Adipose tissue (tissue), 3 donors: Measurements from ENCODE around the gene ATG4C. TPM values are rescaled to one million over a fixed set of nuclear protein-coding genes. Genes with fewer than 3 reads are reported as not detected.

Source experiments
- H3K27ac ChIP-seq: one replicate; pipeline ENCODE4 v1.5.1; 2013; ENCODE audit warnings: low read depth, low read length
- WGBS, 3 donors: extraction: QIAGEN DNeasy Blood & Tissue Kit; methylation state at CpG; one replicate each; pipeline ENCODE4 v1.1.7; 2013; 5-methylcytosine and 5-hydroxymethylcytosine counted together
- polyA plus RNA-seq, 3 donors: library from polyadenylated mRNA; stranded (reverse); fragments of 200-250 nt; gene quantifications; one replicate each; pipeline ENCODE4 v1.2.3, GENCODE V29; 2013
- donor health status: healthy with polysubstance abuse.
- donor health status: Bipolar disorder and iron deficiency.
- donor health status: healthy.

The ATG4C gene
- polyA plus RNA-seq, 3 donors: 2.0 to 10.2 (median 5.3) TPM

DNA sequence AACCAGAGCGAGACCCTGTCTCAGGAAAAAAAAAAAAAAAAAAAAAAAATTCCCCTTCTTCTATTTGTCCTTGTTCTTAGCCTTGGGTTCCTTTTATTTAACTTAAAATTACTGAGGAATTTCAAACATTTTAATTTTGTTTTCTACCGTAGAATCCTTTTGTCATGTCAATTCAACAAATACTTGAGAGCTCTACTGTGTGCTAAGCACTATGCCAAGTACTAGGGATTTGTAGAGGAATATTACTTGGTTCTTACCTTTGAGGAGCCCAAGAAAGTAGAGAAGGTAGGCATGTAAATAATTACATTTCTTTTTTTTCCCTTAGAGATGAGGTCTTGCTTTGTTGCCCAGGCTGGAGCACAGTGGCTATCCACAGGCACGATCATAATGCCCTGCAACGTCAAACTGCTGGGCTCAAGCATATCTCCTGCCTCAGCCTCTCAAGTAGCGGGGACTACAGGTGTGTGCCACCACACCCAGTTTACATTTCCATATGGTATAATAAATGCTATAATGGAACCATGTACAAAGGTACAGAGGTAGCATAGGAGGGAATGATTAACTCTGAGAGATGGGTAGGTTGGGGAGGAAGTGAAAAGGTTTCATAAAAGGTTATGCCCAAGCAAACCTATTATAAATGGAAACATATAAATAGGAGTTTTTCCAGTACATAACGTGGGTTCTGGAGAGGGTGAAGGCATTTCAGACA lies 104.0 kb downstream of the ATG4C start:
- WGBS, 3 donors: 79 to 88% (median 85%) methylated on average over 6 of the region's 6 CpGs
- H3K27ac ChIP-seq: no peak overlapping the region

DNA sequence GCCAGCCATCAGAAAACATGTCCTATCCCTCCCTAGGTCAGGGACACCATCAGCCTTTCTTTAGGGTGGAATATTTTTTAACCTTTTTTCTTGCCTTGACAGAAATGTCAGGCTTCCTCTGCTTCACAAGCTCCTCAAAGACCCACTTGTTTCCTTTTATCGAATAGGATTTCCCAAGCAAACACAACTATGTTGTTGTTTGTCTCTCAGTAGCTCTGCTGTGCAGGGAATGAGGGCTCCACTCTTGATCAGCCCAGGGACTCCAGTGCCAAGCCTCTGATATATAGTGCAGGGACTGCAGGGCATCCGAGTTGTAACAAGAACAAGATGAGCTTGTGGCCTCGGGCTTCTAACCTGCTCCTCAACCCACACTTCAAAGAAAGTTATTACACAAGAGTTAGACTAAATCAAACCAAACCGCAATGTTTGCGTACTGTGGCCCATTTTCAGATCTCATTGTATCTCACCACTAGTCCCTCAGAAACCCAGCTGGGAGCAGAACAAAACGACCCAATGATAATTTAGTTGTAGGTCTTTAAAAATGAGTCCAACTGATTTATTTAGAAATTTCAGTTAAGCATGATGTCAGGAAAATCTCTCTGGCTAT lies 108.1 kb downstream of the ATG4C start:
- WGBS, 3 donors: 78 to 87% (median 82%) methylated on average over 6 of the region's 6 CpGs

DNA sequence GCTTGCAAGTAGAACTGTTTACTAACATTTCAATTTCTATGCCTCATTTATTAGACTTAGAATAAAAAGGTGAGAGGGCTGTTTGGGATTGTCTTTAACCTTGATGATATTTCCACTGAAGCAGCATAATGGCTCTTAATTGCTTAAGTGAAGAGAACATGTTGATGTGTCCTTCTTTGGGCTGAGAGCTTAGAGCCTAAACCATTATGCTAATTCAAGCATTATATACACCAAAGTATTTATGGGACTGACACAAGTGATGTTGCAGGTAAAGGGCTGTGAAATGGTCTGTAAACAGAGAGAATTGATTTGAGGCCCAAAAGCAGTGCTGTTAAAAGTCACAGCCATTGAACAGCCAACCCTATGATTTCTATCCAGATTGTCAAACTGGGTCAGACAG lies 113.9 kb downstream of the ATG4C start:
- H3K27ac ChIP-seq: no peak overlapping the region

More for the DNA sequence above, 108.1 kb downstream of the ATG4C start:
- H3K27ac ChIP-seq: no peak overlapping the region

DNA sequence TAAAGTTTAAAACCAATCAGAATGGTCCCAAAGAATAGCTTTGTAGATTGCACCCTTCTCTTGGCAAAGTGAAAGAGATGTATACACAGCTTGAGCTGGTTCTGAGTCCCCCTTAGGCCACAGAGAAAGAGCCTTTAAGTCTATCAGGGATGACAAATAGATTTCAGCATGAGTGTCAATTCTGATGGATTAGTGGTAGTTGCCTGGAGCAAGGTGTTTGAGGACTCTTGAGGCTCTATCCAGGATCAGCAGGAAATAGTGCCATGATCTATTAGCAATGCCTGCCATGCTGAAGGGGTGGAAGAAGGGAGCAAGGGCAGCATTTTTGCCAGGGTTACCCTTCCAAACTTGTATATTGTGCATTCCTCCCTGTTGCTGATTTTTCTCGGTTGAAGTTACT lies 116.6 kb downstream of the ATG4C start:
- 76 to 97% (median 90%) methylated on average over 1 of the region's 1 CpG for WGBS, 3 donors
- H3K27ac ChIP-seq: no peak overlapping the region

DNA sequence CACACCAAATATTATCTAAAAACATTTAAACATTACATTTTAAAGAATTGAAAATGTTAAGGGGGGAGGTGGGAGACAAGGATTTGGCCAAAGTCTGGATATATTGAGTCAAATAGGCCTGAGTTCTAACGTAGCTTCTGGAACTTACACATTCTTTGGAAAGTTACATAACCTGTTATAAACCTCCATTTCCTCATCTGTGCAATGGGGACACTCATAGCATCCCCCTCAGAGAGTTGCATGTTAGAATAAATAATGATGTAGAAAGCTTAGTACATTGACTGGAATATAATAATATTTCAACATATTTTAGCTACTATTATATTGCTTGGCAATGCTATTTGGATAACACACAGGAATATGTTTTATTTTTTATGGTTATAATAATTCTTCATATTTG lies 117.7 kb downstream of the ATG4C start:
- no peak overlapping the region for H3K27ac ChIP-seq
- WGBS, 3 donors: 74 to 78% (median 77%) methylated on average over 1 of the region's 1 CpG

DNA sequence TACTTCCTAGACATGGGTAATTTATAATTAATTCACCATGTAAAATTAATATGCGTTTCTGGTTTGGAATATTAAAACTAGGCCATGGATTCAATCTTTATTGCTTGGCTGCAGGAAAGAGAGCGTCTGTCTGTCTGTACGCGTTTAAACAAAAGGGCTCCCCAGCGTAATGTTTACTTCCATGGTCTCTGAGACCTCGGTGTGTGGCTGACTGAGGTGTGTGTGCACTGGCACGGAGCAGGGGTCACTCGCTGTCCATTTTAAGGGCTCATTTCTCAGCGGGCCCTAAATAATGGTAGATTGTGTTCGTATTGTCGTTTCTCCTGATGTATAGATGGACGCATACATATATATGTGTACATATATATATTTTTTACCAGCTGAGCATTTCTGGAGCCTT lies 119.6 kb downstream of the ATG4C start:
- 70 to 86% (median 85%) methylated on average over 12 of the region's 12 CpGs for WGBS, 3 donors
- no peak overlapping the region for H3K27ac ChIP-seq

DNA sequence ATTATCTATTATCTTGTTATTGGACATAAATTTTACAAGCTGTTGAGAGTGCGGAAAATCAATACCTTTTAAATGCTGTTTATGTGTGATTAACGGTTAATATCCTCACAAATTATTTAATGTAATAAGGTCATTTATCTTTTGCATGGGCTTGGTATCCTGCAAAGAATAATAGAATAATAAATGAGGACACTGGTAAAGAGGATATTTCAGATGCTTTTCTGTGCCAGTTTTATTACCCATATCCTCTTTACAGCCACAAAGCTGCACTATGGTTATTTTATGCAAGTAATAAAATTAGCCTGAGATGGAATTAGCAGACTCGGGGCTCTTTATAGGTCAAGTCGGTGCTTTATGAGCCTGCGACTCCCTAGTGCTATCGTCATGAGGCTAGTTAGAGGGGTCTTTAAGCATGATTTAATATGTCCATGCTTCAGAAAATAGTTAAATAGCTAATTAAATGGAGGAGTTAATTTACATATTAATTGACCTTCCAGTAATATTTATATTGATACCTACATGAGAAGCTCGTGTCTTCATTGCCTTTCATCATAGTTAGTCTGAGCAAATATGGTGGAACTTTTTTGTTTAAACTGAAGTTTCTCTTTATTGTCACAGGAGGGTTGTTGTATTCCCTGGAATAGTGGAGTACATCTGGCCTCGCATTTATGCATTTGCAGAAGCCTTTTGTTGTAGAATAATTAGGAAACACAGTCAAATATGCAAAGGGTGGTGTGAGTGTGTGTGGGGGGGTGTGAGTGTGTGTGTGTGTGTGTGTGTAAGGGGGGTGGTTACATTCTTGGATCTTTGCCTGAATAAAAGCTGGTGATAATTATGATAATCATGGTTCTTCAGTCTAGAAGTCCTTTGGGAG lies 120.3 kb downstream of the ATG4C start:
- WGBS, 3 donors: 84 to 92% (median 86%) methylated on average over 8 of the region's 8 CpGs
- no peak overlapping the region for H3K27ac ChIP-seq

DNA sequence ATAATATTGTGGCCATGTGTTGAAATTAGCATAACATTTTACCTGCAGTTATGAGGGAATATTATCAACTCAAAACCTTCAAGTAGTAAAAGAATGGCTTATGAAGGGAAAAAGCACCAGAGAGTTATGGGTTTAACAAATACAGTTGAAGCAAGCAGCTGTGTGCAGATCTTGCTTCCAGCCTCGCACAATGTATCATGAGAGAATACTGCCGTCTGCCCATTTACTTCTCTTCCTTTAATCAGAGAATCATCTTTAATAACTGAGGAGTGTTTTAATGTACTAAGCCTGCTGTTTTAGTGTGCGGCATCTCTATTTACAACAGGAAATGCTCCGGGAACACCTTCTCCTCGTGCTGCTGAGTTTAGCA lies 120.9 kb downstream of the ATG4C start:
- WGBS, 3 donors: 80 to 85% (median 84%) methylated on average over 5 of the region's 5 CpGs
- H3K27ac ChIP-seq: no peak overlapping the region

DNA sequence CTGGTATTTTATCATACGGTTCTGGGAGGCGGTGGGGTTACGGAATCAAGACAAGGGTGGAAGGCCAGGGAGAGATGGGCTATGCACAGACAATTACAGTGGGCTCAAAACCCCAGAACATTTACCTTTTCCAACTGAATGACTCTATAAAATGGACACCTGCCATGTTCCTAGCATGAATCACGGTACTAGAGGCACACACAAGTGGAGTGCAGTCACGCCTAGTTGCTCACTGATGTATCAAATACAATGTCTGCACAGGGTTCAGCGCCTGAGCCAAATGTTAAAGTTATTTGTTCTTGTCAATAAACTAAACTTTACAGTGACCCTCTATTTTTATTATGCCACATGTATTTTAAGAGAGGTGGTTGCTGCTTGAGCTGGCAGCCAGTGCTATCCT lies 121.4 kb downstream of the ATG4C start:
- H3K27ac ChIP-seq: no peak overlapping the region
- WGBS, 3 donors: 91 to 96% (median 93%) methylated on average over 6 of the region's 6 CpGs

DNA sequence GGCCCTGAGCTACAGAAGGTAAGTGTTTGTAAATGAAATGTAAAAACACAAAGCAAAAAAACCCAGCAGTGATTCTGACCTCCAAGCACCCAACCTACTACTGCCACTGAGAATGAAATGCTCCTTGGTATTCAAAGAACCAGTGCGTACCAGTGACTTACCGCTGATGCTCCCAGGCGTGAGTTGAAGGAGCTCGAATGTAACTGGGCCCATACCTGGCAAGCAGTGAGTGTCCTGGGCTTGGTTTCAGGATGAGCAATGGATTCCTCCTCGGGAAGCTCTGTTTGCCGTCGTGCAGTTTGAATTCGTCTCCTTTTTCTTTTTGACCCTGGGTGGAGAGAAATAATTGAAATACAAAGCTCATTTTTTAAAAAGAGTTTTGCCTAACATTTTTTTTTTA lies 121.9 kb downstream of the ATG4C start:
- H3K27ac ChIP-seq: no peak overlapping the region
- WGBS, 3 donors: 83 to 92% (median 87%) methylated on average over 8 of the region's 8 CpGs

DNA sequence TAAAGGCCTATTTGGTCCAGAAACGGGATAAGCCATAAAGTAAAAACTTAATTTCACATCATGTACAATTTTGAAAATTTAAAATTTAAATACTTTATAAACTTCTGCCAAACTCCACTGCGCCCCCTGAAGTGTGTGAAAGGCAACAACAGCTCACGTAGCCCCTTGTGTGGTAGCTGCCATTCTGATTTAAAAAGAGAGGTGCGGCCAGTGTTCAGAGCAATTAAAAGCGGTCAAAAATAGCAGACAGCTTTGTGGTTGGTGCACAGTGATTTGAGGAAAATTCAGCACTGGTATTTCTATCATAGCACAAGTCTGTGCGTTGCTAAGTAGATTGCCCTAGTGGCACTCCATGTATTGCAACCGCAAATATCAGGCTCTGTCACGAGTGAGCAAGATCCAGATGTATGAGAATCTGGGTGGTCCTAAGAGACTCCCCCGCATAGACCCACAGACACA lies 122.5 kb downstream of the ATG4C start:
- H3K27ac ChIP-seq: no peak overlapping the region
- WGBS, 3 donors: 53 to 65% (median 62%) methylated on average over 9 of the region's 9 CpGs

DNA sequence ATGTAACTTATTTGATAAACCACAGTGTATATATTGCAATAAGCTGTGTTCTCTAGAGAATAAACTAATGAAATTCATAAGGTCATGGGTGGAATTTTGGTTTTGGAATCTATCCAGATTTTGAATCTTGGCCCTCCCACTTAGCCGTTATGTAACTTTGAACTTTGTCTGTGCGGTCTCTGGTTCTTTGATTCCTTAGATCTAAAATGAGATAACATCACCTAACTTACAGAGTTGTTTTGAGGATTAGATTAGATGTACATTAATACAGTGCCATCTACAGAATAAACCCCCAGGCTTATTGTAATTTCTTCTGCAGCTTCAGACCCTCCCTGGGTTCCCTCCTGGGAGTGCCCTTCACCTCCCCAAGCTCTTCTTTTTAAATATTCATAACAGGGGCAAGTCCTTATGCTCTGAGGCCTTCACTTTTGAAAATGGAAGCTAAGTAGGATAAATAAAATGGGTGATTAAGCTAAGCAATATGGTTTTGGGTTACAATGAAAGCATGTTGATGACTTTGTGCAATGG lies 124.3 kb downstream of the ATG4C start:
- no peak overlapping the region for H3K27ac ChIP-seq
- WGBS, 3 donors: 61 to 83% (median 79%) methylated on average over 2 of the region's 2 CpGs

DNA sequence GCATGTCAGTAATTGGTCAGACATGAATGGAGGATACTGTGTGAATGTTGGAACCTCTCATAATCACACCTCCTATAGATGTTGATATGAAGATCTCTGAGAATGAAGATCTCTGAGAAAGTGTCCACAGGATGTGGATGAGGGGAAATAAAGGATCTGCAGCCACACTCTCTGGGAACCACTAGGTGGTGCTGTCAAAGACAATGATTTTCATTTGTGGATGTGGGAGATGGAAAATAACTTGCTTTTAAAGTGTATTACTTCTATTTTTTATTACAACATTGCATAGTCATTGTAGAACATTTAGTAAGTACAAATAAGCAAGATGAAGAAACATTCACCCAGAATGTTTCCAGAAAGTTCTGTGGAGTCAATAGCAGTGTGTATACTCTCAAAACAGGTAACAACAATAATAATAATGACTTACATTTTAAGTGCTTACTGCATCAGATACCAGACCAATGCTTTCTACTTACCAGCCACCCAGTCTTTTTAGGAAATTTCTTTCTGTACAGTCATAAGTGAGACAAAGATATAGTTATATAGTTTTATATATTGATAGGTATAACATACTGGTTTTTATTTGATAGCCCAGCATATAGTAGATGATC lies 128.2 kb downstream of the ATG4C start:
- H3K27ac ChIP-seq: no peak overlapping the region

Other genes with a start within 250 kb of the ATG4C start
- under 1 TPM in 2 of 3 donors, not detected in 1; 0.05 to 0.19 TPM for gene ANGPTL3, start 186.6 kb upstream of the ATG4C start, polyA plus RNA-seq
- gene DOCK7, start 95.7 kb upstream of the ATG4C start, polyA plus RNA-seq: 10 to 100 TPM in 1 of 3 donors, 1 to 10 TPM in 2; 4.7 to 18.0 (median 9.7) TPM